Neural crest cell (in vitro differentiated cells): ENCODE results near the gene RABEP1. TPM values are rescaled to one million over a fixed set of nuclear protein-coding genes. Genes with fewer than 3 reads are reported as not detected.
A peak's percentile ranks its signal among the peaks of the same experiment; 100 is the strongest.

Experiments used
- DNase-seq: peaks from one replicate; pipeline ENCODE4 v3.0.0; 2021; ENCODE audit warnings: low read depth, mixed read lengths, low spot score
- H3K27ac Mint-ChIP-seq: one replicate; pipeline ENCODE4 v1.8.0; 2021; ENCODE audit warnings: mild to moderate bottlenecking, mixed read lengths; ENCODE audit not compliant: unreplicated experiment
- H3K27me3 Mint-ChIP-seq: 2 replicates; pipeline ENCODE4 v1.8.0; 2021; ENCODE audit warnings: low read depth, mild to moderate bottlenecking, mixed read lengths
- H3K36me3 Mint-ChIP-seq: 2 replicates; pipeline ENCODE4 v1.8.0; 2021; ENCODE audit warnings: low read depth, mild to moderate bottlenecking, mixed read lengths
- H3K4me1 Mint-ChIP-seq: 2 replicates; pipeline ENCODE4 v1.8.0; 2021; ENCODE audit warnings: mixed read lengths
- H3K4me3 Mint-ChIP-seq: one replicate; pipeline ENCODE4 v1.8.0; 2021; ENCODE audit warnings: mild to moderate bottlenecking, mixed read lengths
- H3K9me3 Mint-ChIP-seq: 2 replicates; pipeline ENCODE4 v1.8.0; 2021; ENCODE audit warnings: mixed read lengths
- CTCF ChIP-seq: fragments of 200-600 bp; sonication (generic); conservative IDR thresholded peaks from 2 replicates; pipeline ENCODE4 v1.5.0; 2021; ENCODE audit warnings: antibody characterized with exemption, mild to moderate bottlenecking
- total RNA-seq: library from RNA; stranded (reverse); gene quantifications from 2 replicates; pipeline ENCODE4 v1.2.1, GENCODE V29; 2021

The RABEP1 gene
- total RNA-seq, 1 donor from 2014 or later: 57.9 TPM

GRCh38 chr17:5434984-5435383 is 152.9 kb downstream of the RABEP1 start:
- Mint-ChIP-seq H3K4me3 (peak overlapping the region; percentile 73), H3K27ac (no peak overlapping the region), H3K4me1 (peaks cover 40% of the 10 kb centered on the region), H3K27me3 (no peaks in the 10 kb centered on the region), H3K9me3 (no peaks in the 10 kb centered on the region), H3K36me3 (peaks cover 20% of the 10 kb centered on the region)
- TF ChIP-seq CTCF: no peak
- no peak for DNase-seq

Other genes with a start within 250 kb of the RABEP1 start
- not detected in 2 replicates for gene SLC52A1, start 246.9 kb upstream of the RABEP1 start, total RNA-seq
- 0.11 and 0.12 TPM in 2 replicates for gene ZFP3, start 203.8 kb upstream of the RABEP1 start, total RNA-seq
- 41.9 and 43.9 TPM in 2 replicates for gene ZNF232, start 170.4 kb upstream of the RABEP1 start, total RNA-seq
- gene USP6, start 166.3 kb upstream of the RABEP1 start, total RNA-seq: 0.26 and 0.30 TPM in 2 replicates
- gene ZNF594, start 90.4 kb upstream of the RABEP1 start, total RNA-seq: 21.5 and 23.7 TPM in 2 replicates
- gene SCIMP, start 47.4 kb upstream of the RABEP1 start, total RNA-seq: not detected in 2 replicates
- 91.2 and 102 TPM in 2 replicates for gene NUP88, start 137.4 kb downstream of the RABEP1 start, total RNA-seq
- 99.8 and 103 TPM in 2 replicates for gene RPAIN, start 137.9 kb downstream of the RABEP1 start, total RNA-seq
- gene C1QBP, start 156.9 kb downstream of the RABEP1 start, total RNA-seq: 202 and 221 TPM in 2 replicates
- gene DHX33, start 186.7 kb downstream of the RABEP1 start, total RNA-seq: 35.3 and 37.5 TPM in 2 replicates
- 71.5 and 74.6 TPM in 2 replicates for gene DERL2, start 203.9 kb downstream of the RABEP1 start, total RNA-seq
- 33.9 and 35.6 TPM in 2 replicates for gene MIS12, start 204.3 kb downstream of the RABEP1 start, total RNA-seq